Endothelial cell of umbilical vein (primary cell): Measurements from ENCODE around the gene HCFC1. TPM values are rescaled to one million over a fixed set of nuclear protein-coding genes. Genes with fewer than 3 reads are reported as not detected.

Source experiments
- BruUV-seq: library from RNA; stranded (reverse); fragments of 400-500 nt; replicated peaks from 2 replicates; lab custom pipeline; 2021; lab: Mats Ljungman, UMichigan
- CTCF ChIA-PET: fragments of 300-600, 350-600 bp; sonication (Branson Sonifier 250); formaldehyde crosslinking; loops from one replicate; lab custom pipeline; 2021; ENCODE audit warnings: antibody characterized with exemption, inconsistent platforms; lab: Charles Lee
- POLR2A ChIA-PET: fragments of 300-600, 350-600 bp; sonication (Branson Sonifier 250); formaldehyde crosslinking; loops from one replicate; lab custom pipeline; 2021; ENCODE audit warnings: antibody characterized with exemption, inconsistent platforms; lab: Charles Lee
- DNase-seq: peaks from one replicate; pipeline ENCODE4 v3.0.0-alpha.2; 2011; ENCODE audit warnings: low read depth, low spot score
- FAIRE-seq: peaks from 2 replicates; lab custom pipeline; 2011; peaks lifted over from hg19 to GRCh38; lab: Jason Lieb, UNC
- H2AFZ ChIP-seq: 2 replicates; pipeline ENCODE4 v1.6.0; 2012; ENCODE audit warnings: low read depth, low read length, control low read depth, inconsistent platforms
- H3K27ac ChIP-seq: 2 replicates; pipeline ENCODE4 v1.5.1; 2011; ENCODE audit warnings: low read depth, mild to moderate bottlenecking, control low read depth, low read length, moderate library complexity; ENCODE audit not compliant: insufficient read depth
- H3K27me3 ChIP-seq, 2 experiments: 2 replicates each; pipeline versions ENCODE4 v1.6.0 to v1.6.1; 2011; ENCODE audit warnings: low read length in 2 of 2, mixed read lengths in 1 of 2; ENCODE audit not compliant: control insufficient read depth in 2 of 2, insufficient read depth in 2 of 2
- H3K36me3 ChIP-seq, 2 experiments: 2 replicates in 1 of 2; 3 replicates in 1 of 2; pipeline ENCODE4 v1.5.1; 2011; ENCODE audit warnings: low read length in 2 of 2, mild to moderate bottlenecking in 1 of 2, moderate library complexity in 1 of 2; ENCODE audit not compliant: control insufficient read depth in 2 of 2, insufficient read depth in 2 of 2; ENCODE audit errors: extremely low read depth in 1 of 2
- H3K4me1 ChIP-seq: 3 replicates; pipeline ENCODE4 v1.5.1; 2011; ENCODE audit warnings: mild to moderate bottlenecking, low read length; ENCODE audit not compliant: control insufficient read depth, insufficient read depth; ENCODE audit errors: extremely low read depth
- H3K4me2 ChIP-seq: 2 replicates; pipeline ENCODE4 v1.6.1; 2011; ENCODE audit warnings: low read length, control low read depth, mixed read lengths; ENCODE audit not compliant: insufficient read depth
- H3K4me3 ChIP-seq, 3 experiments: fragments of 200-600 bp in 1 of 3; sonication (generic), shearing (Covaris generic) in 1 of 3; replicated peaks in 1 of 3; 2 replicates each; pipeline ENCODE4 v1.5.1; 2011 to 2016; ENCODE audit warnings: control low read depth in 3 of 3, low read length in 3 of 3, mild to moderate bottlenecking in 2 of 3, inconsistent platforms in 1 of 3, low read depth in 1 of 3, moderate library complexity in 1 of 3; ENCODE audit not compliant: insufficient read depth in 1 of 3
- H3K79me2 ChIP-seq: 2 replicates; pipeline ENCODE4 v1.6.0; 2012; ENCODE audit warnings: low read length, inconsistent platforms; ENCODE audit not compliant: control insufficient read depth, insufficient read depth
- H3K9ac ChIP-seq: replicated peaks from 2 replicates; pipeline ENCODE3; 2011; ENCODE audit warnings: low read length, control low read depth; ENCODE audit not compliant: insufficient read depth; ENCODE audit errors: extremely low read depth
- H3K9me1 ChIP-seq: replicated peaks from 3 replicates; pipeline ENCODE4 v1.6.0; 2011; ENCODE audit warnings: mild to moderate bottlenecking, low read length; ENCODE audit not compliant: control insufficient read depth, insufficient read depth; ENCODE audit errors: extremely low read depth
- H3K9me3 ChIP-seq: replicated peaks from 2 replicates; pipeline ENCODE4 v1.5.1; 2012; ENCODE audit warnings: low read length, inconsistent platforms; ENCODE audit not compliant: control insufficient read depth, insufficient read depth
- H4K20me1 ChIP-seq: replicated peaks from 2 replicates; pipeline ENCODE3; 2011; ENCODE audit warnings: mild to moderate bottlenecking, low read length; ENCODE audit not compliant: control insufficient read depth, insufficient read depth; ENCODE audit errors: extremely low read depth
- EZH2 ChIP-seq: IDR thresholded peaks from 2 replicates; pipeline ENCODE4 v1.6.1; 2012; ENCODE audit warnings: borderline replicate concordance, low read depth, mild to moderate bottlenecking, moderate library complexity, low read length, inconsistent platforms; ENCODE audit not compliant: severe bottlenecking
- FOS ChIP-seq: IDR thresholded peaks from 2 replicates; pipeline ENCODE4 v1.6.1; 2011; ENCODE audit warnings: mild to moderate bottlenecking, low read length, moderate library complexity, borderline replicate concordance; ENCODE audit not compliant: insufficient read depth
- GATA2 ChIP-seq: IDR thresholded peaks from 2 replicates; pipeline ENCODE4 v1.7.0; 2011; ENCODE audit warnings: low read depth, mild to moderate bottlenecking, moderate library complexity, mixed read lengths, low read length; ENCODE audit not compliant: insufficient read length, insufficient read depth
- JUN ChIP-seq: IDR thresholded peaks from 2 replicates; pipeline ENCODE4 v1.6.1; 2011; ENCODE audit warnings: borderline replicate concordance, low read depth; ENCODE audit not compliant: insufficient read length, insufficient read depth
- MYC ChIP-seq: IDR thresholded peaks from one replicate; pipeline ENCODE4 v1.6.1; 2011; ENCODE audit warnings: mild to moderate bottlenecking, low read depth, low read length
- POLR2A ChIP-seq: IDR thresholded peaks from 2 replicates; pipeline ENCODE4 v1.6.1; 2012; ENCODE audit warnings: low read depth, mild to moderate bottlenecking, control low read depth, low read length
- POLR2AphosphoS5 ChIP-seq: IDR thresholded peaks from 2 replicates; pipeline ENCODE4 v1.6.1; 2012; ENCODE audit warnings: low read depth, mild to moderate bottlenecking, control low read depth, low read length, moderate library complexity; ENCODE audit not compliant: insufficient read depth
- dilution Hi-C: fragments of 300-500 bp; cut with MboI; formaldehyde crosslinking; loops from one replicate; pipeline ENCODE4 v1.15.0; 2019; ENCODE audit warnings: low sequenced_read_pairs; ENCODE audit not compliant: extremely low pct_ligation_motif_present
- intact Hi-C: fragments of 100-400 bp; cut with micrococcal nuclease; formaldehyde crosslinking; loops from one replicate; pipeline ENCODE4 v1.10.0; 2022
- polyA plus RNA-seq, 4 experiments: library from polyadenylated mRNA; depleted of rRNA in 3 of 4; stranded (reverse) in 3 of 4; unstranded in 1 of 4; fragments of >200 nt; gene quantifications; 2 replicates each; pipeline versions ENCODE4 v1.2.1 to v1.2.3, GENCODE V29; 2011 to 2012; ENCODE audit warnings: missing spikeins in 1 of 4
- total RNA-seq: library from RNA; stranded (reverse); gene quantifications from 2 replicates; pipeline ENCODE4 v1.2.3, GENCODE V29; 2021
- TF ChIP-seq, protein P1 (sequence below), 2 donors: IDR thresholded peaks; 1 replicate in 1 of 2; 2 replicates in 1 of 2; pipeline ENCODE4 v1.5.1; 2011; ENCODE audit warnings: low read length in 2 of 2, mild to moderate bottlenecking in 2 of 2, moderate library complexity in 2 of 2, control low read depth in 1 of 2, inconsistent platforms in 1 of 2, low read depth in 1 of 2; ENCODE audit not compliant: insufficient read depth in 1 of 2; ENCODE audit errors: extremely low read depth in 1 of 2
- TF ChIP-seq, protein P2 (sequence below): IDR thresholded peaks from 2 replicates; pipeline ENCODE4 v1.6.1; 2011; ENCODE audit not compliant: insufficient read depth, insufficient read length

The HCFC1 gene
- total and polyA plus RNA-seq, 2 donors (not counting 3 experiments of a cell fraction or from before 2014, with no cell fraction given), result 15.9 to 85.9 TPM

DNA sequence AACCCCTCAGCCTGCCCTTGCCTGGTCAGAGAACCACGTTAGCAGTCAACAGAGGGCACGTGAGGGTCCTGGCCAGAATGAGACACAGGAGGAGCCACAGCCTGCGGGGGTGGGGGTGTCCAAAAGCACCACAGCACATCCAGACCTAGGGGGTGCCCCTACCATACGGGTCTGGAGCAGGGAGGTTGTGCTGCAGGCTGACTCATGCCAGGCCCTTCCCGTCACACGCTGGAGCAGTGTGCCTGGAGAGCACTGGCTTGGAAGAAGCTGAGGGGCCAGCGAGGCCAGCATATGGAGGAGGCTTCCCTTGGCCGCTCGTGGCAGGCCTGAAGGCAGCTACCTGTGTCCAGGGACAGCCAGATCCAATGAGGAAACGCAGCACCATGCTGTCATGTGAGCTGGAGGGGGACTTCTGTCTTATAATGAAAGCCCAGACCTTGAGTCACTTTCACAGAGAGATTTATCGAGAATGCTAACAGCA lies 49.6 kb upstream of the HCFC1 start:
- ChIA-PET CTCF (interaction anchor here (1.0 to 3.5 kb wide), 4 partner anchors 19 to 47 kb away, joined by 3 to 14 read pairs (median 4); no protein-coding TSS in a partner anchor), POLR2A (no interaction called here)
- Histone ChIP-seq H3K4me3 (no peak overlapping the region), H3K27me3 (no peaks in the 10 kb centered on the region), H3K36me3 (peaks cover 0 to 10% of the 10 kb centered on the region in 2 experiments), H2AFZ (no peak overlapping the region), H3K9me1 (no peaks in the 10 kb centered on the region), H3K27ac (peak overlapping the region; percentile 90), H3K4me1 (peaks cover 25% of the 10 kb centered on the region), H3K9ac (no peak overlapping the region), H4K20me1 (no peaks in the 10 kb centered on the region), H3K79me2 (peaks cover 27% of the 10 kb centered on the region), H3K4me2 (peak overlapping the region; percentile 2), H3K9me3 (no peaks in the 10 kb centered on the region)
- dilution Hi-C loops (no loop called here), intact Hi-C loops (loop anchor here (2.0 kb wide), 1 partner anchor 76 kb away; the partner anchor contains the start of gene MECP2)
- BruUV-seq, result no TSS peak
- TF ChIP-seq FOS, result no peak
- peak; percentile 83 for FAIRE-seq
- peak; percentile 56 for DNase-seq

DNA sequence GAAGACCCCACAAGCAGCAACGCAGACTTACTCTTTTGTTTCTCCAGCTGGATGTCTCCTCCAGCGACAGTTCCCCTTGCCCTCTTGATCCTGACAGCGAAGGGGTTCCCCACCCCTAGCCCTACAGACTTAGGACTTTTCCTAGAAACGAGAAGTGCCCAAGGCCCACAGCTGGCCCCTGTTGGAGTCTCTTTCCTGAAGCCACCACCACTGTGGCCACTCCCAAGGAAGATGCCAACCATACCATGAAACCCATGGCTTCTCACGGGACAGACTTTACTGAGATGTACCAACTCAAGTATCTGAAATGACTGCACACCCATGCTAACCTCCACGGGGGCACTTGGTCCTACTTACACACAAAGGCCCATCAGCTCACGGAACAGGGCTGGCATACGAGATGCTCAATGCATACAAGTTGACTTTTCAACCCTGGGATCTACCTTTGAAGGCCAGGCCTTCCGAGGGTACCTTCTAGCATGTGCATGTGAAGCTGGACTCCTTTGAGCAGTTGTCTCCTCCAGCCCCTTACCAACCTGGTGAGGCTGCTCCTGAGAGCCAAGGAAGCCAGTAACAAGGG lies 49.0 kb upstream of the HCFC1 start:
- no TSS peak for BruUV-seq
- CTCF ChIA-PET, result interaction anchor here (0.5 to 3.5 kb wide), 6 partner anchors 19 to 296 kb away, joined by 3 to 14 read pairs (median 4); no protein-coding TSS in a partner anchor
- dilution Hi-C loops, result no loop called here

More for the DNA sequence above, 49.0 kb upstream of the HCFC1 start:
- peak overlapping the region; percentile 64 for H3K4me2 ChIP-seq
- intact Hi-C loops, result loop anchor here (2.0 kb wide), 1 partner anchor 76 kb away; the partner anchor contains the start of gene MECP2
- no peaks in the 10 kb centered on the region for H3K9me1 ChIP-seq
- H3K9me3 ChIP-seq, result no peaks in the 10 kb centered on the region
- POLR2A ChIA-PET, result no interaction called here
- H3K4me3 ChIP-seq, result peak overlapping the region in 2 of 3 experiments; percentile 11 to 34
- peak overlapping the region; percentile 67 for H3K9ac ChIP-seq
- DNase-seq (no peak), FAIRE-seq (peak; percentile 33)
- no peaks in the 10 kb centered on the region for H4K20me1 ChIP-seq
- peaks cover 25% of the 10 kb centered on the region for H3K4me1 ChIP-seq
- H3K79me2 ChIP-seq, result peaks cover 28% of the 10 kb centered on the region
- TF ChIP-seq JUN, result no peak
- no peak for TF ChIP-seq POLR2AphosphoS5
- TF ChIP-seq FOS, result no peak
- TF ChIP-seq GATA2, result no peak
- TF ChIP-seq, protein P1, sequence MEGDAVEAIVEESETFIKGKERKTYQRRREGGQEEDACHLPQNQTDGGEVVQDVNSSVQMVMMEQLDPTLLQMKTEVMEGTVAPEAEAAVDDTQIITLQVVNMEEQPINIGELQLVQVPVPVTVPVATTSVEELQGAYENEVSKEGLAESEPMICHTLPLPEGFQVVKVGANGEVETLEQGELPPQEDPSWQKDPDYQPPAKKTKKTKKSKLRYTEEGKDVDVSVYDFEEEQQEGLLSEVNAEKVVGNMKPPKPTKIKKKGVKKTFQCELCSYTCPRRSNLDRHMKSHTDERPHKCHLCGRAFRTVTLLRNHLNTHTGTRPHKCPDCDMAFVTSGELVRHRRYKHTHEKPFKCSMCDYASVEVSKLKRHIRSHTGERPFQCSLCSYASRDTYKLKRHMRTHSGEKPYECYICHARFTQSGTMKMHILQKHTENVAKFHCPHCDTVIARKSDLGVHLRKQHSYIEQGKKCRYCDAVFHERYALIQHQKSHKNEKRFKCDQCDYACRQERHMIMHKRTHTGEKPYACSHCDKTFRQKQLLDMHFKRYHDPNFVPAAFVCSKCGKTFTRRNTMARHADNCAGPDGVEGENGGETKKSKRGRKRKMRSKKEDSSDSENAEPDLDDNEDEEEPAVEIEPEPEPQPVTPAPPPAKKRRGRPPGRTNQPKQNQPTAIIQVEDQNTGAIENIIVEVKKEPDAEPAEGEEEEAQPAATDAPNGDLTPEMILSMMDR (IDR thresholded peaks at IDR 0.05; ENCODE audit: extremely low read depth in 1 of 2, insufficient read depth in 1 of 2, low read depth in 1 of 2, low read length in 2 of 2), result no peak
- TF ChIP-seq, protein P2, sequence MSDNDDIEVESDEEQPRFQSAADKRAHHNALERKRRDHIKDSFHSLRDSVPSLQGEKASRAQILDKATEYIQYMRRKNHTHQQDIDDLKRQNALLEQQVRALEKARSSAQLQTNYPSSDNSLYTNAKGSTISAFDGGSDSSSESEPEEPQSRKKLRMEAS, result no peak
- no peak for TF ChIP-seq EZH2
- no peak for TF ChIP-seq MYC
- no peak for TF ChIP-seq POLR2A
- H3K27ac ChIP-seq, result peak overlapping the region; percentile 90
- H3K36me3 ChIP-seq, result peaks cover 0 to 15% of the 10 kb centered on the region in 2 experiments
- no peak overlapping the region for H2AFZ ChIP-seq
- H3K27me3 ChIP-seq, result no peaks in the 10 kb centered on the region
